Nucleus accumbens (tissue), 56 donors: ENCODE results near the gene MRPS26.
"Not testable (repeated sequence)": the region's sequence is repeated elsewhere in the genome, so short reads cannot be mapped to it uniquely, and the experiment has no call there.

ENCODE experiments used
- DNase-seq, 56 donors: peaks; one replicate each; lab custom pipeline; 2025; lab: John Stamatoyannopoulos, UW

Gene MRPS26

DNA sequence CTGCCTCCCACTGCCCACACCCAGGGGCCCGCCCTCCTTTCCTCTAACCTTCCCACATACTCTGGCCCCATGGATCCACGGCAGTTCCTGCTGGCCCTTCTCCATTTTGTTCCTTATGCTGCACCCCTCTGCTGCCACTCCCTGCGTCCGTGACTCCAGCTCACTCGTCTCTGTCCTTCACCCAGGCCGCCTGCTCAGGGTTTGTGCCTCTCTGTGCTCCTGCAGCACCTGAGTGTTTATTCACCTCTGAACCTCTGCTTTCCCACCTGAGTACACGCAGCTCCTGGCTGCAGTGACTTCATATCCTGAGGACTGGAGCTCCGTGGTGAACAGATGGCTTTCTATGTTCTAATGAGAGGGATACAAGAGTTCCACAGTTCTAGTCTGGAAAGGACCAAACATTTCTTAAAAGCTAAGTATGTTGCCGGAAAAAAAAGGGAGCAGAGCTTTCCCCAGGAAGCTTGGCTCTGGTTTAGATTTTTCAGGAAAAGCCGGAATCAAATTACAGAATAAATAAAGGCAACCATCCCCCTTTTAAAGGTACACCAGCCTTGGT lies 3.9 kb upstream of the MRPS26 start:
- DNase-seq, result no peak

DNA sequence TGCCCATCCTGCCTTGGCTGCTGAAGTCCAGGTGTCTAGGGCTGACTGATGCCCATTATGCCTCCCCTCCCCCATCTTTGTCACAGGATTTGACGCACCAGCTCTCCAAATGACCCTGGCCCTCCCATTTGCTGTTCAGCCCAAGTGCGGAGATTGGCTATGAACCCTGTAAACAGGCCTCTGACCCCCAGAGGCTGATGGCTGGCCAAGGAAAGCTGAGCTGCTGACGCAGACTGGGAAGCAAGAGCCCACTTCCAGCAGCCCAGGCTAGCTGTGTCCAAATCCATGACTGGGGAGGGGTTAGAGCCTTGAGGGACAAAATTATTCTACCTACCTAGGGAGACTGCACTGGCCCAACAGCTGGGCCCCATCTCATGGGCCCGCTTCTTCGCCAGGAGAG lies 3.2 kb upstream of the MRPS26 start:
- DNase-seq, result peak in 3 of 56 donors; percentile 16 to 33 (median 29)

DNA sequence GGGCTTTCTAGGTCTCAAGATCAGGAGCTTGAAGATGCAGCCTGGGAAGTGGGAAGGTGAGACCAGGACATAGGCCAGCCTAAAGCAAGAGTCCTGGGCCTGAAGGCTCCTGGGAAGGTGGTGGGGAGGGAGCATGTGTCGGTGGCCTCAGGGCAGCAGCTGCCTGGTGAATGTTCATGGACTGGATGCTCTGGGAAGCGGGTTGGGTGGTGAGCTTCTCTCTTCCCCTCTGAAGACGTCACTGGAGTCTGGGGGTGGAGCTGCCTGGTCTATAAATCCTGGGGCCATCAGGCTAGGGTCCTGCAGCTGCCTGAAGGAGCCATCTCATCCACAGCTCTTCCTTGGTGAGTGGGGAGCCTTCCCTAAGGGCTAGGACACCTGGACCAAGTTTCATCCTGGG lies 2.5 kb upstream of the MRPS26 start, which contains the start of gene GNRH2:
TSS of gene GNRH2 (plus strand) at position 301 of the 400 bp plus-strand sequence. CDS start 793 bp downstream, outside the sequence.
- no peak for DNase-seq

DNA sequence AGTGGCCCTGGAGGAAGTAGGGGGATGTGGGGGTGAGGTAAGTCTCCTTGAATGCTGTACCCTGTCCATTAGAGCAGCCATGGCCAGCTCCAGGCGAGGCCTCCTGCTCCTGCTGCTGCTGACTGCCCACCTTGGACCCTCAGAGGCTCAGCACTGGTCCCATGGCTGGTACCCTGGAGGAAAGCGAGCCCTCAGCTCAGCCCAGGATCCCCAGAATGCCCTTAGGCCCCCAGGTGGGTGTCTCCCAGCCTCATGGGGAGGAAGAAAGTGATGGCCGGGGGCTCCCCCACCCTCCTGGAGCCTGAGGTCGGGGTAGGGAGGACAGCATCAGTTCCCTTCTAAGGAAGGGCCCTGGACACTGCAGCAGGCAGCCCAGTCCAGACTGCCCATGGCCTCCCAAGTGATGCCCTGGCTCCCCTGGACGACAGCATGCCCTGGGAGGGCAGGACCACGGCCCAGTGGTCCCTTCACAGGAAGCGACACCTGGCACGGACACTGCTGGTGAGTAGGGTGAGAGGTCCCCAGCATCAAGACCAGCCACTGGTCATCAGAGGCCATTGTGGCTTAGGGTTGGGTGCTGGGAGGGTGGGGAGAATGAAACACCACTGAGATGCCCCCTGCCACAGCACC lies 1.4 kb upstream of the MRPS26 start:
- no peak for DNase-seq

DNA sequence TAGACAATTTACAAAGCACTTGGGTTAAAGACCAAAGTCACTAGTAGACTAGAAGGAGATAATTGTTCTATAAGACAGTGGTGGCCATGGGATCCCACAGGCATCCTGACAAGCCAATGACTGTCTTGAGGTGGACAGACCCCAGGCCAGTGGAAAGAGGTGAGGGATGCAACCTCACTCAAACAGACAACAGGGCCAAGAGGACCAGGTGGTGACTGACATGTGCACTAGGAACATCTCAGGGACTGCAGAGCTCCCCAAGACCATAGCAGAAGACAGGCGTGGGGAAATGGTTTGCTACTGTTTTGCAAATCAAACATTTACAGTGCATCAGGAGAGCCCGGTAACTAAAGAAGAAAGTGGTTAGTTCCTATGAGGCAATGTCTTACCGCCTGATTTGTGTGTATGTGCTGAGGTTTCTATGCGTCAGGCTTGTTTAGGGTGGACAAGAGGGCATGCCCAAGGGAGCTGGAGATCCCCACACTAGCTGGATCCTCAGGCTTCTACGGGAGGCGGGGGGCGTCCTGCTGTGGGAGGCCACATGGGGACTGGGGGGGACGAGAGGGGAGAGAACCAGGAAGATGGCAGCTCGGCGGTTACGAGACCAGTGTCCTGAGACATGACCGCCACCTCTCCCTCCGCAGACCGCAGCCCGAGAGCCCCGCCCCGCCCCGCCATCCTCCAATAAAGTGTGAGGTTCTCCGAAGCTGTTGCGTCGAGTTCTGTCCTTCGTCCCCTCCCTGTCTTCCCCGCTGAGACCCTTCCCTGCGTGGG lies 623 bp upstream of the MRPS26 start:
- DNase-seq, result peak in 35 of 56 donors; percentile 48 to 95 (median 78)

DNA sequence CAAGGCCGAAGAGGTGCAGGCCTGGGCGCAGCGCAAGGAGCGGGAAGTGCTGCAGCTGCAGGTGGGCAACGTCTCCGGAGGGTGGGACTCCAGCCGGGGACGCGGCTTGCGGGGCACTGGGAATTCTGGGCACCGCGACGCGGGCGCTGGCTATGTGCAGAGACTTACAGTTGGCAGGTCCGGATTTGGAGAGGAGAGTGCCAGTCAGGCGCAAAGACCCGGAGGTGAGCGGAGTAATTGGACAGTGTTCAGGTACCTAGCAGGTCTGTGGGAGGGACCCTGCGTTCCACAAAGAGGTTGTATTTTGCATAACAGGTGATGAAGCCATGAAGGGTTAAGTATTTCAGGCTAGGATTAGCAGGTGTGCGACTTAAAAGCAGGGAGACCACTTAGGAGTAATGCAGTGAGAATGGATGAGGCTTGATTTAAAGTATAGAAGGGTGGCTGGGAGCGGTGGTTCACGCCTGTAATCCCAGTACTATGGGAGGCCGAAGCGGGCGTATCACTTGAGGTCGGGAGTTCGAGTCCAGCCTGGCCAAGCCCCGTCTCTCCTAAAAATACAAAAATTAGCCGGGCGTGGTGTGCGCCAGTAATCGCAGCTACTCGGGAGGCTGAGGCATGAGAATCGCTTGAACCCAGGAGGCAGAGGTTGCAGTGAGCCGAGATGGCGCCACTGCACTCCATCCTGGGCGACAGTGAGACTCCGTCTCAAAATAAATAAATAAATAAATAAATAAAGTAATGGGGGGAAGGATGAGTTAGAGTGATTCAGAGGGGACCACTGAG lies 1.0 kb downstream of the MRPS26 start:
- DNase-seq, result peak in 24 of 56 donors; percentile 20 to 69 (median 46)

DNA sequence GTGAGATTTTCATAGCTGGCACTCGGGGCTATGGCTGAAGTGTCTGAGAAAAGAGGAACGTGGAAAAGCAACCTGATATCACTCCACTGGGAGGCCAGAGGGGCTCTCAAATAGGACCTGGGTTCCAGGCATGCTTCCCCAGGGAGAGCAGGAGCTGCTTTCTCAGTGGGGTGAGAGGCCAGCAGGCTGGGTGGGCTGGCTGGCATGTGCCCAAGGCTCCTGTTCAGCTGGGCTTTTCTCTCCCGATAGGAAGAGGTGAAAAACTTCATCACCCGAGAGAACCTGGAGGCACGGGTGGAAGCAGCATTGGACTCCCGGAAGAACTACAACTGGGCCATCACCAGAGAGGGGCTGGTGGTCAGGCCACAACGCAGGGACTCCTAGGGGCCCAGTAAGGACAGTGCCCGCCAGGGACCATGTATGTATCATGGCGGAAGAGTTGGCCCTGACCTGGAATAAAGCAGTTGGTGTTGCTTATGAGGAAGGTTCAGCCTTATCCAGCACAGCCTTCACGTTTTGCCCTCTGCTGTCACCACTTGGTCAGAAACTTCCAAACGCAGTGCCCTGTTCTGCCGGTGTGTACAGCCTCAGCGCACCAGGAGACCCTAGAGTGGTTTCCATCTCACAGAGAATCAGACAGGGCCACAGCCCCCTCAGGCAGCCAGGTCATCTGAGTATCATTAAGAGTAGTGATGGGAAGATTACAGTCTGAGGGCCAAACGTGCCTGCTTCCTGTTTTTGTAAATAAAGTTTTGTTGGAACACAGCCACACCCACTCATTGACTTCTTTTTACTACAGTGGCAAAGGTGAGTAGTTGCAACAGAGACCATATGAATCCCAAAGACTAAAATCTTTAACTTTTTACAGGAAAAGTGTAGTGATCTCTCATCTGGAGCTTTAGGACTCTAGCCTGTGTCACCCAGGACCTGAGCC lies 1.9 kb downstream of the MRPS26 start:
- no peak for DNase-seq

DNA sequence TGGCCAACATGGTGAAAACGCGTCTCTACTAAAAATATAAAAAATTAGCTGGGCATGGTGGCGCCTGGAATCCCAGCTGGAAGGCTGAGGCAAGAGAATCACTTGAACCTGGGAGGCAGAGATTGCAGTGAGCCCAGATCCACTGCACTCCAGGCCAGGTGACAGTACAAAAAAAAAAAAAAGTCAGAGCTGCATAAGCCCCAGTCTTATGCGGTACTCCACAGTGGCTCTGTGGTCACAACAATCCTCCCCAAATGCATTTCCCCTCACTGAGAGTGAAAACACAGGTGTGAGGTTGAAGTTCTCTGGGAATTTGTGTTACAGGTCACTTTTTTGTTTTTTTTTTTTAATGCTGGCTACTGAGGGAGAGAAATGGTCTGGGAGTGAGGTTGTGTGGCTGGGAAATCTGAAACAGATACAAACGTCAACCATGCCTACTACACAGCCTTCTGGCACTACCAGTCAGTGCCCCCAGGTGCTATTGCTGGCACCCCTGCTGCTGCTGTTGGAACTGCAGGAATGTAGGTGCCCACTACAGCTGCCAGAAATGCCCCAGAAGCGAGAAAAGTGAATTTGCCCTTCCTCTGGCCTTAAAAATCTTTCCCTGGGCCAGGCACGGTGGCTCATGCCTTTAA lies 5.7 kb downstream of the MRPS26 start:
- DNase-seq, result no peak

DNA sequence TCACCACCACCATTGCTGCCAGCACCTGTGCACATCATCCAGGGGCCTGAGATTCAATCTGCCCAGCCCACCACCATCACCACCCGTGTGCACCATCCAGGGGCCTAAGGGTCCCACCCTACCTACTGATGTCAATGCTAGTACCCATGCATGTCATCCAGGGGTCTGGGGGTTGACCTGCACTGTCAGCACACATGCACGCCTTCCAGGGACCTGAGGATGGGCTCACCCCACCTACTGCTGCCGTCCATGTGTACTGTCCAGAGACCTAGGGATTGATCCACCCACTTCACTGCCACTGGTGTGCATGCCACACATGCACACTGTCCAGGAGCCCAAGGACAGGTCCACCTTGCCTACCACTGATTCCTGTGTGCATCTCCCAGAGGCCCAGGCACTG lies 13.6 kb downstream of the MRPS26 start:
- DNase-seq, result no peak

DNA sequence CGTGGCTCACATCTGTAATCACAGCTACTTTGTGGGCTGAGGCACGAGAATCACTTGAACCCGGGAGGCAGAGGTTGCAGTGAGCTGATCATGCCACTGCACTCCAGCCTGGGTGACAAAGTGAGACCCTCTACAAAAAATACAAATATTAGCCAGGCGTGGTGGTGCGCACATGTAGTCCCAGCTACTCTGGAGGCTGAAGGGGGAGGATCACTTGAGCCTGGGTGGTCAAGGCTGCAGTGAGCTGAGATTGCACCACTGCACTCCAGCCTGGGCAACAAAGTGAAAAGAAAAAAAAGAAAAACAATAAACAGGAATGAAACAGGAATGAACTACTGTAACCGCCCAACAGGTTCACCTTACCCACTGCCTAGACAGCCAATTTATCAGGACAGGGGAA lies 18.3 kb downstream of the MRPS26 start:
- not testable (repeated sequence) for DNase-seq

DNA sequence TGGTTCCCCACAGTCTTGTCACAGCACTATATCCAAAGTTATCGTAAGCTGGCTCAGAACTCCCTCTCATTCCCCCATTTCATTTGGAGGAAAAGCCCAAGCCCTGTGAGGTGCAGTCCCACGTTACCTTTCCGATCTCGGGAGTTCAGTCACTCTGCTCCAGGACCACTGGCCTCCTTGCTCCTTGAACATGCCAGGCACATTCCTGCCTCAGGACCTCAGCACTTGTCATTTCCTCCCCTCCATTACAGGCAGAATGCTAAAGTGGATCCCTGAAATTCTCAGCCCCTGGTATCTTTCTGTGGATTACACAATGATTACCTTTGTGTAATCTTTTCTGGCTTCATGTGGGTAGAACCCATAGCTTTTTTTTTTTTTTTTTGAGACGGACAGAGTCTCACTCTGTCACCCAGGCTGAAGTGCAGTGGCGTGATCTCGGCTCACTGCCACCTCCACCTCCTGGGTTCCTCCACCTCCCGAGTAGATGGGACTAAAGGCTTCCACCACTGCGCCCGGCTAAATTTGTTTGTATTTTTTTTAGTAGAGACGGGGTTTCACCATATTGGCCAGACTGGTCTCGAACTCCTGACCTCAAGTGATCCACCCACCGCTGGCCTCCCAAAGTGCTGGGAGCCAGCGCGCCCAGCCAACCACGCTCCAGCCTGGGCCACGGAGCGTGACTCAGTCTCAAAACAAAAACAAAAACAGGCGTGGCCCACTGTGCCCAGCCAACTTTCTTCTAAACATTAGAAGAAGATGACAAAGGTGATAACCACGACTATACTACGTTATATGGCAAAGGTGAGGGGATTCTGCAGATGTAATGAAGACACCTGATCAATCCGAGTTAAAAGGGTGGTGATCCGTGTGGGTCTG lies 21.5 kb downstream of the MRPS26 start:
- DNase-seq, result peak in 2 of 56 donors; percentile 12 to 15

DNA sequence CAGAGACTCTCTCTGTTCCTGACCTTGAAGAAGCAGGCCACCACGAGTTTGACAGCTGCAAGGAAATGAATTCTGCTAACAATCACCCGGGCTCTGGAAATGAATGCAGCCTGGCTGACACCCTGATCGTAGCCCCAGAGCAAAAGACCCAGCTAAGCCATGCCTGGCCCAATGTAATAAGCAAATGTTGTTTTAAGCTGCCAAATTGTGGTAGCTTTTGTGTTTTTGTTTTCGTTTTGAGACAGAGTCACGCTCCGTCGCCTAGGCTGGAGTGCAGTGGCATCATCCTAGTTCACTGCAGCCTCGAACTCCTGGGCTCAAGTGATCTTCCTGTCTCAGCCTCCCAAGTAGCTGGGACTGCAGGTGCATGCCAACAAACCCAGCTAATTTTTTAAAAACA lies 22.2 kb downstream of the MRPS26 start:
- no peak for DNase-seq

DNA sequence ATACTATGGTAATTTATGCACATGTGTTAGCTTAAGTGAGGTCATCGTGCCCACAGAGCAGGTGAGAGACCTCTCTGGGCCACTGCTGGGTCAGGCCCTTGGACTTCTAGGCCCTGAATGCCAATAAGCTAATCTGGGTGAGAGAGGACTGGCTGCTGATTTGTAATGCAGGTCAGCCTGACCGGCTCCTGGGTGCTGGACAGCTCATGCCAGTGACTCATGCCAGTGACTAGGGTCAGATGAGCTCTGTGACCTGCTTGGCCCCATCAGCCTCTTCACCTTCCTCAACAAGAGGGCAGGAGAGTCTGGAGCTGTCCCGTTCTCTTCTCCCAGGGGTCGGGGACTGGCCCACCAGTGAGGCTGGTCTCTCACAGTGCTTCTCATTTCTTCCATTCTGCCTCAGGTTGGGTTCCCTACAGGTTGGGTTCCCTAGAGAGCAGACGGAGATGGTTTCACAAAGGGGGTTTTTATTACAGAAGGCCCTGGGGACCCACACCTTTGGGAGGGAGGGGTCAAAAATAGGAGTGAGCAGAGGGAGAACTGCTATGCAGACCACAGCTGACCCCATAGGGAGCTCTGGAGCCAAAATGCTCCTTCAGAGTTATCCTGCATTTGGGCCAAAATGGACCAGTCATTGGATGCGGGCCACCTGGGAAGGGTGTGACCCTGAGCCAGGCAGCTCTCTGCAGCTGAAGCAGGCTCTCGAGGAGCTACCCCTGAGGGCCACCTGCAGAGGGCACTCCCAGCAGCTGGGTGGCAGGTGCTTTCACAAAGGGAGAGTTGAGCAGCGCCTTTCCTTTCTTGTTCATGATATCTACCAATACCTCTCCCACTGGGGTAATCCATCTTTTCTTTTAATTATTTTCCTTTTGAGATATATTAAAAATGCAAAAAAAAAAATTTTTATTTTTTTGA lies 23.4 kb downstream of the MRPS26 start:
- DNase-seq, result no peak

DNA sequence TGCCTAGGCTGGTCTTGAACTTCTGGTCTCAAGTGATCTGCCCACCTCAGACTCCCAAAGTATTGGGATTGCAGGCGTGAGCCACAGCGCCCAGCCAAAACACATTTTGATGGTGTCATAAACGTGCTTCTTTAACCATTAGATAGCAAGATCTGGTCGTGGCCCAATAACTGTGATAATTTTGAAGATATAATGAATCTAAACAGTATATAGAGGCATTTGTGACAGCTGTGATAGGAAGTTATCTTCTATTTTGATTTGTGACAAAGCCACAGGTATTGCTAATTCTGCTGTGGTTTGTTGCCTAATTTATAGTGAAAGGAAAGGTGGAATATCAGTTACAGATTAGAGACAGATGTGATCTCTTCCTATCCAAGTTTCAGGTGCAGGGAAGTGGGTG lies 24.9 kb downstream of the MRPS26 start:
- DNase-seq, result no peak

DNA sequence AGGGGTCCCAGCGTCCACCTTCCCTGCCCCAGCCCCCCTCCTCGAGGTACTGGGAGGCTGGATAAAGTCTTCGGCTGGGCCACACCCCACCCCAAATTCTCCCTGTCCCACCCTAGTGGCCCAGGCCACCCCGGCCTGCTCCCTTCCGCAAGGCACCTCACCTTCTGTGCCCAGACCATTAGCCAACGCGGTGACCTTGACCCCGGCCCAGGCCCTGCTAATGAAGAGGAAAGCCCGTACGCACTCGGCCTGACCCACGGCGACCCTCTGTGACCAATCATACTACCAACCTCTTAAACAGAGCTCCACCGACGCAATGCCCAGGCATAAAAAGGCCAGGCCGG lies 25.4 kb downstream of the MRPS26 start:
- DNase-seq, result no peak

DNA sequence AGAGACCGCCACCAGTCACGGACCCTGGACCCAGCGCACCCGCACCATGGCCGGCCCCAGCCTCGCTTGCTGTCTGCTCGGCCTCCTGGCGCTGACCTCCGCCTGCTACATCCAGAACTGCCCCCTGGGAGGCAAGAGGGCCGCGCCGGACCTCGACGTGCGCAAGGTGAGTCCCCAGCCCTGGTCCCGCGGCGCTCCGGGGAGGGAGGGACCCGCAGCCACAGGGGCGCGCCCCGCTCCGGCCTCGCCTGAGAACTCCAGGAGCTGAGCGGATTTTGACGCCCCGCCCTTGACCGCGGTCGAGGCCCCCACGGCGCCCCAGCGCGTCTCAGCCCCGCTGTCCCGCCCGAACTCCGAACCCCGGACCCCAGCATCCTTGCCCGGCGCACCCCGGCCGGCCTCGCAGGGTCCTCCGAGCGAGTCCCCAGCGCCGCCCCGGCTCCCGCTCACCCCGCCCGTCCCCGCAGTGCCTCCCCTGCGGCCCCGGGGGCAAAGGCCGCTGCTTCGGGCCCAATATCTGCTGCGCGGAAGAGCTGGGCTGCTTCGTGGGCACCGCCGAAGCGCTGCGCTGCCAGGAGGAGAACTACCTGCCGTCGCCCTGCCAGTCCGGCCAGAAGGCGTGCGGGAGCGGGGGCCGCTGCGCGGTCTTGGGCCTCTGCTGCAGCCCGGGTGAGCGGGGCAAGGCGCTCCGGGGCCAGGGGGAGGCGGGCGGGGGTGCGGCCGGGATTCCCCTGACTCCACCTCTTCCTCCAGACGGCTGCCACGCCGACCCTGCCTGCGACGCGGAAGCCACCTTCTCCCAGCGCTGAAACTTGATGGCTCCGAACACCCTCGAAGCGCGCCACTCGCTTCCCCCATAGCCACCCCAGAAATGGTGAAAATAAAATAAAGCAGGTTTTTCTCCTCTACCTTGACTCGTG lies 26.0 kb downstream of the MRPS26 start, which contains the start of gene OXT:
TSS of gene OXT (plus strand) at position 11 of the 920 bp plus-strand sequence. CDS start at position 47, 36 bp downstream.
- no peak for DNase-seq
